ENCODE results near the gene HEXA. TPM values are rescaled to one million over a fixed set of nuclear protein-coding genes. Genes with fewer than 3 reads are reported as not detected.

Gene HEXA
- total RNA-seq, 6 experiments from 2014 or later: 55.9 to 107 (median 65.3) TPM

DNA sequence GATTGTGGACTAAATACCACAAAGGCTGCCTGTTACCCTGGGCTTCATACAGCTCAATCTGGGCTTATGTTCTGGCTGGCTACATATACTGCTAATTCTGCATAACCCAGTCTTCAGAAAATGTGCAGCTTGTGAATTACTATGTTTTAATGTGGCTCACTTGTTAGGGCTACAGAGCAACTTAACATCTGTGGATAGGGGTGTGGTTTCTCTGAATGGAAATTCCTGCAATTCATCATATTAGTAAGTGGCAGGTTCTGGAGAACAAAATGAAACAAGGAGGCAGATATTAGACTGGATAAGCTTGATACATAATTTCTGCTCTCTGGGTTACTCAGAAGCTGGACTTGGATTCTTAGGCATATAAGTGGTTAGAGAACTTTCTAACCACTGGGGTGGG is 29.0 kb upstream of the HEXA start:
- no peaks in the 10 kb centered on the region for H3K36me3 ChIP-seq
- H3K27me3 ChIP-seq: no peaks in the 10 kb centered on the region
- intact Hi-C loops (cut with DNase I): no loop called here
- DNase-seq: no peak
- H3K27ac ChIP-seq: no peak overlapping the region
- TF ChIP-seq, protein P1, sequence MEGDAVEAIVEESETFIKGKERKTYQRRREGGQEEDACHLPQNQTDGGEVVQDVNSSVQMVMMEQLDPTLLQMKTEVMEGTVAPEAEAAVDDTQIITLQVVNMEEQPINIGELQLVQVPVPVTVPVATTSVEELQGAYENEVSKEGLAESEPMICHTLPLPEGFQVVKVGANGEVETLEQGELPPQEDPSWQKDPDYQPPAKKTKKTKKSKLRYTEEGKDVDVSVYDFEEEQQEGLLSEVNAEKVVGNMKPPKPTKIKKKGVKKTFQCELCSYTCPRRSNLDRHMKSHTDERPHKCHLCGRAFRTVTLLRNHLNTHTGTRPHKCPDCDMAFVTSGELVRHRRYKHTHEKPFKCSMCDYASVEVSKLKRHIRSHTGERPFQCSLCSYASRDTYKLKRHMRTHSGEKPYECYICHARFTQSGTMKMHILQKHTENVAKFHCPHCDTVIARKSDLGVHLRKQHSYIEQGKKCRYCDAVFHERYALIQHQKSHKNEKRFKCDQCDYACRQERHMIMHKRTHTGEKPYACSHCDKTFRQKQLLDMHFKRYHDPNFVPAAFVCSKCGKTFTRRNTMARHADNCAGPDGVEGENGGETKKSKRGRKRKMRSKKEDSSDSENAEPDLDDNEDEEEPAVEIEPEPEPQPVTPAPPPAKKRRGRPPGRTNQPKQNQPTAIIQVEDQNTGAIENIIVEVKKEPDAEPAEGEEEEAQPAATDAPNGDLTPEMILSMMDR (IDR thresholded peaks at IDR 0.05): no peak
- no peak for TF ChIP-seq POLR2A (IDR thresholded peaks at IDR 0.05)
- no peaks in the 10 kb centered on the region for H3K9me3 ChIP-seq
- no peak overlapping the region for H3K4me3 ChIP-seq
- no peaks in the 10 kb centered on the region for H3K4me1 ChIP-seq
- no peak for ATAC-seq

DNA sequence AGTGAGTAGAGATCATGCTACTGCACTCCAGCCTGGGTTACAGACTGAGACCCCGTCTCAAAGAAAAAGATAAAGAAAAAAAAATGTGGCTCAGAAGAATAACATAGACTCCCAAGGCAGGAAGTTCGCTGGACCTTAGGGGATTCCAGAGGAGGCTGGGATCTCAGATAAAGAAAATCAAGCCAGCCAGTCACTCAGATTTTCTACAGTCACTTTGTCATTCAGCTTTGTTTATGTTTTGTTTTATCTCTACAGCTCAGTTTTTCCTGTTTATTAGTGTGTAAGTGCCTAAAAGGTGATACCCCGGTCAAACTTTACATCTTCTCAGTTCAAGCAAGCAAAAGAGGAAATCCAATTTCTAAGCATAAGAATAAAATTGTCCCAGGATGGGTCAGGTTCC is 28.5 kb upstream of the HEXA start:
- TF ChIP-seq POLR2A (IDR thresholded peaks at IDR 0.05): no peak
- TF ChIP-seq, protein P1 (IDR thresholded peaks at IDR 0.05): no peak
- Histone ChIP-seq H3K4me3 (no peak overlapping the region), H3K36me3 (no peaks in the 10 kb centered on the region), H3K9me3 (no peaks in the 10 kb centered on the region), H3K27me3 (no peaks in the 10 kb centered on the region), H3K27ac (no peak overlapping the region), H3K4me1 (no peaks in the 10 kb centered on the region)
- DNase-seq (no peak), ATAC-seq (peak in 3 of 4 donors; percentile 22 to 62 (median 23))
- 38% methylated on average over 3 of the region's 3 CpGs for WGBS (ENCODE audit: insufficient coverage, low coverage, low lambda C conversion rate, missing lambda C conversion rate)
- intact Hi-C loops (cut with DNase I): no loop called here

DNA sequence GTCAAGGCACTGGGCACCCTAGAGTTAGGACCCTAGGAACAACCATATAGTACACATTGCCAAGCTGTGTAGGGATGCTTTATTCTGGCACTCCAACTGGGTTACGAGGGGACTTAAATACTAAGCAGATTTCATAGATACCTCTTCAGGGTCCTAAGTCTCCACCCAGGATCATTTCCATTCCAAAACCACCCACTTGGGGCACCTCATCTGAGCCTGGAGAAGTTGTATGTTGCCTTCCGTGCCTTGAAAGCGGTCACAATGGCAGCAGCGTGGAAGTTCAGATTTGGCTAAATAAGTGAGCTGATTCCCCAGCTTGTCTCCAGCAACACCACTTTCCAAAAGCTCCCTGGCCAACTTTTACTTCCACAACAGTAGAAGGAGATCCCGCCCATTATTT is 26.9 kb upstream of the HEXA start:
- H3K36me3 ChIP-seq: no peaks in the 10 kb centered on the region
- intact Hi-C loops (cut with DNase I): no loop called here
- H3K27ac ChIP-seq: no peak overlapping the region
- DNase-seq (no peak), ATAC-seq (no peak)
- H3K9me3 ChIP-seq: no peaks in the 10 kb centered on the region
- H3K4me3 ChIP-seq: no peak overlapping the region
- WGBS (ENCODE audit: insufficient coverage, low coverage, low lambda C conversion rate, missing lambda C conversion rate): 55% methylated on average over 4 of the region's 5 CpGs
- H3K27me3 ChIP-seq: no peaks in the 10 kb centered on the region
- no peak for TF ChIP-seq POLR2A (IDR thresholded peaks at IDR 0.05)
- TF ChIP-seq, protein P1 (IDR thresholded peaks at IDR 0.05): no peak
- H3K4me1 ChIP-seq: no peaks in the 10 kb centered on the region

DNA sequence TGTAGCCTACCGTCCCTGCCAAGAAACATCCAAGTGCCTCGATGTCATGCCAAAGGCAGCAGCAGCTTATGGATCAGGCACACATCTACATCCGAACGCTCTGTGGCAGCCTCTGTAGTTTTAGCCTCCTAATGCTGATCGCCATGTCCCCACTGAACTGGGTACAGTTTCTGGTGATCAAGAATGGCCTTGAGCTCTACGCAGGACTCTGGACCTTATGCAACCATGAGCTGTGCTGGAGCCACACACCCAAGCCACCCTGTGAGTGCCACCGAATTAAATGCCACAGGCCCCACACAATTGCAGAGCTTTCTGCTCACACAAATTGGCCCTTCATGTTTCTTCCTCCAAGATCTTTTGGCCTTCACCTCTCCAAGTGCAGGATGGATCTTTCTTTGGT is 22.8 kb upstream of the HEXA start:
- Histone ChIP-seq H3K36me3 (no peaks in the 10 kb centered on the region), H3K27me3 (no peaks in the 10 kb centered on the region), H3K9me3 (no peaks in the 10 kb centered on the region), H3K27ac (no peak overlapping the region), H3K4me3 (no peak overlapping the region), H3K4me1 (no peaks in the 10 kb centered on the region)
- 24% methylated on average over 2 of the region's 7 CpGs for WGBS (ENCODE audit: insufficient coverage, low coverage, low lambda C conversion rate, missing lambda C conversion rate)
- DNase-seq (no peak), ATAC-seq (peak in 3 of 4 donors; percentile 42 to 61 (median 56))
- intact Hi-C loops (cut with DNase I): no loop called here
- TF ChIP-seq POLR2A (IDR thresholded peaks at IDR 0.05): no peak
- TF ChIP-seq, protein P1 (IDR thresholded peaks at IDR 0.05): no peak
